ENCODE data around the gene SLC25A38.

DNA sequence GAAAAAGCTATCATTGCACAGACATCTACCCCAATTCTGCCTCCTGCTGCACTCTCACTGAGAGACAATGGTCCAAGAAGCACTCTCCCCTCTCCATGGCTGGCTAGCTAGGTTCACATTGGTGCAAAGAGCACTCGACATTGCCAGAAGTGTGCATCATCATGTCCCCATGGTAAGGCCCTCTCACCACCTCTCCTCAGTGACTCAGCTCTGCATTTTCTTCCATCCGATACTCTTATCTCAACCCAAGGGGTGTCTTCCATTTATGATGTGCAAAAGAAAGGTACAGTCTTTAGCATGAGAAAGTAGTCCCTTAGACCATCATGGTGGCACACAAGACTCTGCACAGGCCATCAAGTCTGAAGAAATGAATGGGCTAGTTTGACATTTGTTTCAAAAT, 37.4 kb downstream of the SLC25A38 start:
- TF ChIP-seq, protein P1, sequence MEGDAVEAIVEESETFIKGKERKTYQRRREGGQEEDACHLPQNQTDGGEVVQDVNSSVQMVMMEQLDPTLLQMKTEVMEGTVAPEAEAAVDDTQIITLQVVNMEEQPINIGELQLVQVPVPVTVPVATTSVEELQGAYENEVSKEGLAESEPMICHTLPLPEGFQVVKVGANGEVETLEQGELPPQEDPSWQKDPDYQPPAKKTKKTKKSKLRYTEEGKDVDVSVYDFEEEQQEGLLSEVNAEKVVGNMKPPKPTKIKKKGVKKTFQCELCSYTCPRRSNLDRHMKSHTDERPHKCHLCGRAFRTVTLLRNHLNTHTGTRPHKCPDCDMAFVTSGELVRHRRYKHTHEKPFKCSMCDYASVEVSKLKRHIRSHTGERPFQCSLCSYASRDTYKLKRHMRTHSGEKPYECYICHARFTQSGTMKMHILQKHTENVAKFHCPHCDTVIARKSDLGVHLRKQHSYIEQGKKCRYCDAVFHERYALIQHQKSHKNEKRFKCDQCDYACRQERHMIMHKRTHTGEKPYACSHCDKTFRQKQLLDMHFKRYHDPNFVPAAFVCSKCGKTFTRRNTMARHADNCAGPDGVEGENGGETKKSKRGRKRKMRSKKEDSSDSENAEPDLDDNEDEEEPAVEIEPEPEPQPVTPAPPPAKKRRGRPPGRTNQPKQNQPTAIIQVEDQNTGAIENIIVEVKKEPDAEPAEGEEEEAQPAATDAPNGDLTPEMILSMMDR (optimal IDR thresholded peaks at IDR 0.05 in 1 of 3, IDR thresholded peaks at IDR 0.05 in 1 of 3, conservative IDR thresholded peaks at IDR 0.05 in 1 of 3; ENCODE audit: extremely low read depth in 1 of 3, insufficient read depth in 2 of 3, low read length in 3 of 3), result no peak
- TF ChIP-seq EZH2 (IDR thresholded peaks at IDR 0.05; ENCODE audit: low read length), result no peak
